K562 (cell line): Measurements from ENCODE around the gene CD300E. TPM values are rescaled to one million over a fixed set of nuclear protein-coding genes. Genes with fewer than 3 reads are reported as not detected.

ENCODE experiments used
- ATAC-seq: fragments of 200-7000 bp; cut with Tn5 transposase; 3 replicates; pipeline ENCODE4 v1.9.1; 2020; ENCODE audit warnings: moderate library complexity
- BruUV-seq: library from RNA; stranded (reverse); fragments of 400-500 nt; replicated peaks from 2 replicates; lab custom pipeline; 2021; lab: Mats Ljungman, UMichigan
- CTCF ChIA-PET: fragments of 300-600 bp; formaldehyde crosslinking; extraction: SDS; loops from one replicate; lab custom pipeline; 2021; ENCODE audit warnings: low intra/inter-chr PET ratio; lab: Yijun Ruan, JAX
- POLR2A ChIA-PET: fragments of 300-600, 350-650 bp; sonication (Branson Sonifier 250); formaldehyde crosslinking; extraction: SDS; loops from one replicate; lab custom pipeline; 2021; ENCODE audit warnings: antibody characterized with exemption, inconsistent platforms; lab: Yijun Ruan, JAX
- DNase-seq, 4 experiments: peaks; one replicate each; pipeline versions ENCODE4 v3.0.0 to v3.0.0-alpha.2; 2011 to 2018; ENCODE audit warnings: low spot score in 3 of 4, mixed read lengths in 3 of 4; ENCODE audit errors: extremely low read depth in 1 of 4
- FAIRE-seq: peaks from 2 replicates; lab custom pipeline; 2011; peaks lifted over from hg19 to GRCh38; lab: Jason Lieb, UNC
- H2AFZ ChIP-seq: 2 replicates; pipeline ENCODE4 v1.6.0; 2011; ENCODE audit warnings: low read depth, low read length, control low read depth, inconsistent platforms
- H3K27ac ChIP-seq: fragments of 200-600 bp; 3 replicates; pipeline ENCODE4 v1.8.0; 2011; ENCODE audit warnings: low read depth, mild to moderate bottlenecking, control low read depth, inconsistent platforms, low read length, moderate library complexity, mixed read lengths; ENCODE audit errors: extremely low read depth
- H3K27me3 ChIP-seq, 2 experiments: fragments of 300-600 bp in 1 of 2; 2 replicates in 1 of 2; 3 replicates in 1 of 2; pipeline versions ENCODE4 v1.6.0 to v1.8.0; 2011; ENCODE audit warnings: inconsistent platforms in 2 of 2, low read length in 2 of 2, mild to moderate bottlenecking in 1 of 2, mixed read lengths in 1 of 2, moderate library complexity in 1 of 2; ENCODE audit not compliant: control insufficient read depth in 2 of 2, insufficient read depth in 2 of 2
- H3K36me3 ChIP-seq: fragments of 300-600 bp; 3 replicates; pipeline ENCODE4 v1.8.0; 2011; ENCODE audit warnings: mild to moderate bottlenecking, low read length, inconsistent platforms; ENCODE audit not compliant: control insufficient read depth, insufficient read depth
- H3K4me1 ChIP-seq, 2 experiments: fragments of 200-600 bp in 1 of 2; replicated peaks in 1 of 2; 2 replicates in 1 of 2; 3 replicates in 1 of 2; pipeline versions ENCODE4 v1.5.1 to v1.8.0; 2011; ENCODE audit warnings: inconsistent platforms in 2 of 2, low read length in 2 of 2, mild to moderate bottlenecking in 1 of 2, mixed read lengths in 1 of 2, moderate library complexity in 1 of 2; ENCODE audit not compliant: control insufficient read depth in 2 of 2, insufficient read depth in 2 of 2
- H3K4me2 ChIP-seq: 2 replicates; pipeline ENCODE4 v1.6.1; 2011; ENCODE audit warnings: low read length, control low read depth, inconsistent platforms, mixed read lengths; ENCODE audit not compliant: insufficient read depth
- H3K4me3 ChIP-seq: fragments of 200-600 bp; sonication (generic), shearing (Covaris generic); 2 replicates; pipeline ENCODE4 v1.5.1; 2016; ENCODE audit warnings: control low read depth, inconsistent platforms
- H3K79me2 ChIP-seq: fragments of 200-600 bp; 3 replicates; pipeline ENCODE4 v1.8.0; 2011; ENCODE audit warnings: low read length, inconsistent platforms; ENCODE audit not compliant: control insufficient read depth, insufficient read depth
- H3K9ac ChIP-seq, 2 experiments: 2 replicates each; pipeline versions ENCODE4 v1.6.0 to v1.6.1; 2011; ENCODE audit warnings: low read depth in 2 of 2, low read length in 2 of 2, control low read depth in 1 of 2, inconsistent platforms in 1 of 2, mild to moderate bottlenecking in 1 of 2, mixed read lengths in 1 of 2; ENCODE audit not compliant: insufficient read depth in 1 of 2
- H3K9me1 ChIP-seq: one replicate; pipeline ENCODE4 v1.6.0; 2011; ENCODE audit warnings: inconsistent platforms, mild to moderate bottlenecking, low read length, moderate library complexity; ENCODE audit not compliant: control insufficient read depth, insufficient read depth
- H3K9me3 ChIP-seq: replicated peaks from 2 replicates; pipeline ENCODE4 v1.5.1; 2011; ENCODE audit warnings: low read depth, low read length, inconsistent platforms; ENCODE audit not compliant: control insufficient read depth, insufficient read depth
- H4K20me1 ChIP-seq: replicated peaks from 2 replicates; pipeline ENCODE4 v1.6.1; 2011; ENCODE audit warnings: low read length, inconsistent platforms, mixed read lengths; ENCODE audit not compliant: control insufficient read depth, insufficient read depth
- CCNT2 ChIP-seq: IDR thresholded peaks from 2 replicates; pipeline ENCODE4 v1.6.1; 2011; ENCODE audit warnings: borderline replicate concordance, low read depth, mild to moderate bottlenecking, moderate library complexity, mixed read lengths, low read length; ENCODE audit not compliant: insufficient read length; ENCODE audit errors: extremely low read depth
- ETV5 ChIP-seq: sonication (generic); formaldehyde crosslinking; IDR thresholded peaks from 2 replicates; pipeline ENCODE4 v1.4.0; 2020; ENCODE audit warnings: low read depth, mild to moderate bottlenecking, missing genetic modification reagents
- PCBP2 ChIP-seq: fragments of 200-400 bp; formaldehyde crosslinking; IDR thresholded peaks from 2 replicates; pipeline ENCODE4 v1.6.1; 2018; ENCODE audit warnings: low read length, low read depth, mild to moderate bottlenecking, moderate library complexity; ENCODE audit not compliant: poor library complexity, severe bottlenecking
- PTBP1 ChIP-seq: fragments of 200-400 bp; formaldehyde crosslinking; IDR thresholded peaks from 2 replicates; pipeline ENCODE4 v1.6.1; 2017; ENCODE audit warnings: low read depth, low read length
- RBM34 ChIP-seq: fragments of 200-400 bp; formaldehyde crosslinking; IDR thresholded peaks from 2 replicates; pipeline ENCODE4 v1.6.1; 2018; ENCODE audit warnings: low read length, borderline replicate concordance; ENCODE audit not compliant: insufficient read depth
- SIRT6 ChIP-seq: IDR thresholded peaks from one replicate; pipeline ENCODE4 v1.6.1; 2012; ENCODE audit warnings: low read depth, mild to moderate bottlenecking, control low read depth, inconsistent platforms, low read length, moderate library complexity
- SNIP1 ChIP-seq: fragments of 450-650 bp; IDR thresholded peaks from 2 replicates; pipeline ENCODE4 v1.7.1; 2017; ENCODE audit warnings: low read depth, mild to moderate bottlenecking
- SP2 ChIP-seq: IDR thresholded peaks from 2 replicates; pipeline ENCODE4 v1.6.1; 2011; ENCODE audit warnings: mild to moderate bottlenecking, low read depth, low read length, moderate library complexity; ENCODE audit not compliant: poor library complexity, severe bottlenecking; ENCODE audit errors: extremely low read depth
- TCF3 ChIP-seq: sonication (generic); formaldehyde crosslinking; IDR thresholded peaks from 2 replicates; pipeline ENCODE4 v1.4.0; 2020; ENCODE audit warnings: mild to moderate bottlenecking, missing genetic modification reagents
- TFAM ChIP-seq: fragments of 250-450 bp; sonication (Bioruptor Pico); conservative IDR thresholded peaks from 2 replicates; pipeline ENCODE4 v1.5.0; 2021; ENCODE audit warnings: mild to moderate bottlenecking, moderate library complexity
- ZBTB8A ChIP-seq: fragments of 450-650 bp; IDR thresholded peaks from 2 replicates; pipeline ENCODE4 v1.6.1; 2018; ENCODE audit warnings: mild to moderate bottlenecking, moderate library complexity; ENCODE audit not compliant: partially characterized antibody
- ZFP36 ChIP-seq: fragments of 150-350 bp; IDR thresholded peaks from 2 replicates; pipeline ENCODE4 v1.6.1; 2018; ENCODE audit warnings: low read length, low read depth; ENCODE audit not compliant: partially characterized antibody
- ZFX ChIP-seq: sonication (generic); formaldehyde crosslinking; IDR thresholded peaks from 2 replicates; pipeline ENCODE4 v1.8.0; 2022; ENCODE audit warnings: mild to moderate bottlenecking, missing genetic modification reagents, moderate library complexity
- ZNF224 ChIP-seq: sonication (generic); formaldehyde crosslinking; IDR thresholded peaks from 2 replicates; pipeline ENCODE4 v1.8.0; 2022; ENCODE audit warnings: mild to moderate bottlenecking, missing genetic modification reagents
- ZNF57 ChIP-seq: fragments of 450-650 bp; formaldehyde crosslinking; IDR thresholded peaks from 2 replicates; pipeline ENCODE4 v1.4.0; 2020; ENCODE audit warnings: mild to moderate bottlenecking, moderate library complexity
- in situ Hi-C: fragments of 300-500 bp; cut with MboI; formaldehyde crosslinking; loops from 4 replicates; pipeline ENCODE4 v1.15.0; 2018; ENCODE audit warnings: inconsistent platforms, mixed read lengths
- intact Hi-C: fragments of 100-400 bp; cut with micrococcal nuclease; formaldehyde crosslinking; loops from 2 replicates; pipeline ENCODE4 v1.14.2; 2022
- polyA plus RNA-seq, 8 experiments: library from polyadenylated mRNA; depleted of rRNA in 4 of 8; stranded (reverse) in 5 of 8; unstranded in 3 of 8; fragments of >200 nt; fragmentation: Nextera tagmentation in 2 of 8; fragmentation: Illumina TruSeq in 1 of 8; extraction: Ambion mirVana in 2 of 8; extraction: Trizol in 1 of 8; gene quantifications; 2 replicates each; pipeline versions ENCODE4 v1.2.1 to v1.2.3, GENCODE V29; 2011 to 2014; ENCODE audit warnings: inconsistent platforms in 1 of 8, missing spikeins in 1 of 8
- total RNA-seq, 7 experiments: library from RNA; depleted of rRNA in 6 of 7; stranded (reverse); fragments of >200 nt in 6 of 7; fragmentation: Illumina TruSeq in 2 of 7; extraction: Trizol in 2 of 7; gene quantifications; 2 replicates each; pipeline versions ENCODE4 v1.2.1 to v1.2.3, GENCODE V29; 2011 to 2021; ENCODE audit warnings: low replicate concordance in 1 of 7
- TF ChIP-seq, protein P1 (sequence below): fragments of 150-350 bp; IDR thresholded peaks from 2 replicates; pipeline ENCODE4 v1.6.1; 2014; ENCODE audit warnings: low read depth, mild to moderate bottlenecking, low read length, borderline replicate concordance
- TF ChIP-seq, protein P2 (sequence below): fragments of 250-450 bp; sonication (Bioruptor Pico); IDR thresholded peaks from 2 replicates; pipeline ENCODE4 v1.5.0; 2021

The CD300E gene
- total and polyA plus RNA-seq, 9 of the 15 experiments (the other 6 are each of a cell fraction or from before 2014, with no cell fraction given): not detected

DNA sequence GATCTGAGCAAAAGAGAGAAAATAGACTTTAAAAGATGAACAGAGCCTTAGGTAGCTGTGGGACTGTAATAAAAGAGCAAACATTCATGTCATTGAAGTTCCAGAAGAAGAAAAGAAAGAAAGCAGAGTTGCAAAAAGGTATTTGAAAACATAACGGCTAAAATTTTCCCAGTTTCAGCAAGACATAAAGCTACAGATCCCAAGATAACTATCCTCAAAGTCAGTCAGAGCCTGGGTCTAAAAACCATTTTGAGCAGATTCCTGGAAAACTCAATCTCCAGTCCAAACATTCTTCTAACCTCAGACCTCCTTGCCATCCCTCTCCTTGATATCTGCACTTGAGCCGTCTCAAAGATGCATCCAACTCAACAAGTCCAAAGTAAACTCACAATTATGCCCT lies 20.9 kb upstream of the CD300E start (continued):
- TF ChIP-seq PTBP1: no peak
- TF ChIP-seq CCNT2: no peak
- no peak for TF ChIP-seq ZFP36

DNA sequence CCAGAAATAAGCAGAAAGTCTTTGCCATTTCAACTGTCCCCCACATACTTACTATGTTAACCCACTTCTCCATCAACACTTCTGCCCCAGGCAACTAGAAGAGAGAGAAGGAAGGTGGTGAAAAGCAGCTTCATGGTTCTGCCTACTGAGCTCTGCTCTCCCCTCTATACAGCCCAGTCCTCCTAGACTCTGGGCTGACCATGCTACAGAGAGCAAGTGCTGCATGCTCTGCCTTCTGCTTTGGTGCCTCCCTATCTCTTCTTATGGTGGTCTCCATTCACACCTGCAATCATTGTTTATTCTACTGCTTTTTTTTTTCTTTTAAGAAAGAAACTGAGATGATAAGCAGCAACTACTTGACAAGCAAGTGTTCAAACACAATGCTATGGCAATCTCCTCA lies 20.3 kb upstream of the CD300E start:
- Histone ChIP-seq H3K79me2 (no peaks in the 10 kb centered on the region), H3K27ac (no peak overlapping the region), H3K9me1 (no peaks in the 10 kb centered on the region), H3K9me3 (no peaks in the 10 kb centered on the region), H3K4me1 (no peaks in the 10 kb centered on the region), H3K36me3 (no peaks in the 10 kb centered on the region), H3K27me3 (peaks cover 13 to 34% of the 10 kb centered on the region in 2 experiments; a peak in 4 of 5 replicates), H3K9ac (no peak overlapping the region), H4K20me1 (no peaks in the 10 kb centered on the region), H3K4me3 (no peak overlapping the region), H2AFZ (no peak overlapping the region), H3K4me2 (no peak overlapping the region)
- ATAC-seq: no peak
- TF ChIP-seq TFAM (CRISPR knock-in tag) (no peak), ZBTB8A (no peak), SNIP1 (no peak), SIRT6 (no peak), ZFX (CRISPR knock-in tag) (no peak), ETV5 (no peak), RBM34 (no peak), PCBP2 (no peak), ZNF224 (CRISPR knock-in tag) (no peak), TCF3 (CRISPR knock-in tag) (no peak), SP2 (no peak), ZNF57 (CRISPR knock-in tag) (no peak)
- TF ChIP-seq, protein P1, sequence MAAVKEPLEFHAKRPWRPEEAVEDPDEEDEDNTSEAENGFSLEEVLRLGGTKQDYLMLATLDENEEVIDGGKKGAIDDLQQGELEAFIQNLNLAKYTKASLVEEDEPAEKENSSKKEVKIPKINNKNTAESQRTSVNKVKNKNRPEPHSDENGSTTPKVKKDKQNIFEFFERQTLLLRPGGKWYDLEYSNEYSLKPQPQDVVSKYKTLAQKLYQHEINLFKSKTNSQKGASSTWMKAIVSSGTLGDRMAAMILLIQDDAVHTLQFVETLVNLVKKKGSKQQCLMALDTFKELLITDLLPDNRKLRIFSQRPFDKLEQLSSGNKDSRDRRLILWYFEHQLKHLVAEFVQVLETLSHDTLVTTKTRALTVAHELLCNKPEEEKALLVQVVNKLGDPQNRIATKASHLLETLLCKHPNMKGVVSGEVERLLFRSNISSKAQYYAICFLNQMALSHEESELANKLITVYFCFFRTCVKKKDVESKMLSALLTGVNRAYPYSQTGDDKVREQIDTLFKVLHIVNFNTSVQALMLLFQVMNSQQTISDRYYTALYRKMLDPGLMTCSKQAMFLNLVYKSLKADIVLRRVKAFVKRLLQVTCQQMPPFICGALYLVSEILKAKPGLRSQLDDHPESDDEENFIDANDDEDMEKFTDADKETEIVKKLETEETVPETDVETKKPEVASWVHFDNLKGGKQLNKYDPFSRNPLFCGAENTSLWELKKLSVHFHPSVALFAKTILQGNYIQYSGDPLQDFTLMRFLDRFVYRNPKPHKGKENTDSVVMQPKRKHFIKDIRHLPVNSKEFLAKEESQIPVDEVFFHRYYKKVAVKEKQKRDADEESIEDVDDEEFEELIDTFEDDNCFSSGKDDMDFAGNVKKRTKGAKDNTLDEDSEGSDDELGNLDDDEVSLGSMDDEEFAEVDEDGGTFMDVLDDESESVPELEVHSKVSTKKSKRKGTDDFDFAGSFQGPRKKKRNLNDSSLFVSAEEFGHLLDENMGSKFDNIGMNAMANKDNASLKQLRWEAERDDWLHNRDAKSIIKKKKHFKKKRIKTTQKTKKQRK: no peak
- TF ChIP-seq, protein P2, sequence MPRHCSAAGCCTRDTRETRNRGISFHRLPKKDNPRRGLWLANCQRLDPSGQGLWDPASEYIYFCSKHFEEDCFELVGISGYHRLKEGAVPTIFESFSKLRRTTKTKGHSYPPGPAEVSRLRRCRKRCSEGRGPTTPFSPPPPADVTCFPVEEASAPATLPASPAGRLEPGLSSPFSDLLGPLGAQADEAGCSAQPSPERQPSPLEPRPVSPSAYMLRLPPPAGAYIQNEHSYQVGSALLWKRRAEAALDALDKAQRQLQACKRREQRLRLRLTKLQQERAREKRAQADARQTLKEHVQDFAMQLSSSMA (CRISPR knock-in tag): no peak
- FAIRE-seq: no peak
- in situ Hi-C loops: no loop called here
- no TSS peak for BruUV-seq
- no peak for DNase-seq
- ChIA-PET POLR2A (no interaction called here), CTCF (no interaction called here)
- intact Hi-C loops: no loop called here
